WTC11 (cell line): Measurements from ENCODE around the gene KCTD20.

Experiments used
- CREB1 ChIP-seq: sonication (generic); formaldehyde crosslinking; IDR thresholded peaks from 2 replicates; pipeline ENCODE4 v1.8.0; 2023; ENCODE audit warnings: mild to moderate bottlenecking, missing genetic modification reagents
- CTCF ChIP-seq: fragments of 200-600 bp; IDR thresholded peaks from 2 replicates; pipeline ENCODE4 v1.8.0; 2022; ENCODE audit warnings: antibody characterized with exemption
- E2F4 ChIP-seq: sonication (generic); formaldehyde crosslinking; IDR thresholded peaks from 2 replicates; pipeline ENCODE4 v1.8.1; 2022; ENCODE audit warnings: low read depth, mild to moderate bottlenecking, moderate library complexity, missing genetic modification reagents, borderline replicate concordance
- ESRRA ChIP-seq: sonication (generic); formaldehyde crosslinking; IDR thresholded peaks from 2 replicates; pipeline ENCODE4 v1.8.1; 2022; ENCODE audit warnings: mild to moderate bottlenecking, missing genetic modification reagents, borderline replicate concordance
- NR2C2 ChIP-seq: sonication (generic); formaldehyde crosslinking; IDR thresholded peaks from 2 replicates; pipeline ENCODE4 v1.8.0; 2022; ENCODE audit warnings: mild to moderate bottlenecking, missing genetic modification reagents
- ZNF219 ChIP-seq: sonication (generic); formaldehyde crosslinking; IDR thresholded peaks from 2 replicates; pipeline ENCODE4 v1.8.0; 2023; ENCODE audit warnings: missing genetic modification reagents, mild to moderate bottlenecking, borderline replicate concordance
- TF ChIP-seq, protein P1 (sequence below): sonication (generic); formaldehyde crosslinking; IDR thresholded peaks from 2 replicates; pipeline ENCODE4 v1.8.1; 2023; ENCODE audit warnings: mild to moderate bottlenecking, missing genetic modification reagents, moderate library complexity

DNA sequence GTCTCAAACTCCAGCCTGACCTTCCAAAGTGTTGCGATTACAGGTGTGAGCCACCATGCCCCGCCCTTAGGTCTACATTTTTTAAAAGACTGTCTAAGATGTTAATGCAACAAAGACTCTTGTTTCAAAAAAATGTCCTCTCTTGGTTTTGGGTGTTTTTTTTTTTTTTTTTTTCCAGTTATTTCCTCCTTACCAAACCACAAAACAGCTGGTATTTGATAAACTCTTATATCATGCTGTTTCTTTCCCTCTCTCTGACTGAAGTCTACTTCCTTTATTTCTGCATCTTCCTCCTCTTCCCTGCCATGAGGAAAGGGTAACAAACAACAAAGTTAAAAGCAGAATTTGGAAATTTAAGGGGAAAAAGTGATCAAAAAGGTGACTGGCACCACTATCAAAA is 83.3 kb downstream of the KCTD20 start:
- TF ChIP-seq CTCF, result no peak
- TF ChIP-seq, protein P1, sequence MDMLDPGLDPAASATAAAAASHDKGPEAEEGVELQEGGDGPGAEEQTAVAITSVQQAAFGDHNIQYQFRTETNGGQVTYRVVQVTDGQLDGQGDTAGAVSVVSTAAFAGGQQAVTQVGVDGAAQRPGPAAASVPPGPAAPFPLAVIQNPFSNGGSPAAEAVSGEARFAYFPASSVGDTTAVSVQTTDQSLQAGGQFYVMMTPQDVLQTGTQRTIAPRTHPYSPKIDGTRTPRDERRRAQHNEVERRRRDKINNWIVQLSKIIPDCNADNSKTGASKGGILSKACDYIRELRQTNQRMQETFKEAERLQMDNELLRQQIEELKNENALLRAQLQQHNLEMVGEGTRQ (CRISPR knock-in tag), result no peak
- no peak for TF ChIP-seq NR2C2 (CRISPR knock-in tag)
- no peak for TF ChIP-seq ZNF219 (CRISPR knock-in tag)
- TF ChIP-seq CREB1, result no peak
- no peak for TF ChIP-seq ESRRA (CRISPR knock-in tag)
- no peak for TF ChIP-seq E2F4 (CRISPR knock-in tag)
